AG04450 (cell line): Measurements from ENCODE around the gene DHRS3. TPM values are rescaled to one million over a fixed set of nuclear protein-coding genes. Genes with fewer than 3 reads are reported as not detected.
A peak's percentile ranks its signal among the peaks of the same experiment; 100 is the strongest.

Experiments
- CTCF ChIA-PET: fragments of 300-600, 350-600 bp; formaldehyde crosslinking; extraction: SDS; loops from one replicate; lab custom pipeline; 2022; ENCODE audit warnings: antibody characterized with exemption, inconsistent platforms; lab: Charles Lee
- POLR2A ChIA-PET: fragments of 350-600 bp; formaldehyde crosslinking; extraction: SDS; loops from one replicate; lab custom pipeline; 2021; ENCODE audit warnings: antibody characterized with exemption, inconsistent platforms; lab: Yijun Ruan, JAX
- DNase-seq: peaks from one replicate; pipeline ENCODE4 v3.0.0-alpha.2; 2011; ENCODE audit warnings: low read depth, low spot score
- H3K27ac ChIP-seq: one replicate; pipeline ENCODE4 v1.5.1; 2012; ENCODE audit warnings: low read depth, low read length, control low read depth
- H3K27me3 ChIP-seq: one replicate; pipeline ENCODE4 v1.6.0; 2012; ENCODE audit warnings: low read length; ENCODE audit not compliant: control insufficient read depth, insufficient read depth
- H3K4me3 ChIP-seq: 2 replicates; pipeline ENCODE4 v1.5.1; 2011; ENCODE audit warnings: mild to moderate bottlenecking, low read depth, low read length, control low read depth
- H3K9me3 ChIP-seq: 2 replicates; pipeline ENCODE4 v1.5.1; 2012; ENCODE audit warnings: low read length; ENCODE audit not compliant: control insufficient read depth, insufficient read depth
- CTCF ChIP-seq: IDR thresholded peaks from 2 replicates; pipeline ENCODE4 v1.5.1; 2011; ENCODE audit warnings: low read depth, low read length, control low read depth, inconsistent platforms
- polyA minus RNA-seq: library from RNA; depleted of rRNA, polyadenylated mRNA; stranded (reverse); fragments of >200 nt; gene quantifications from 2 replicates; pipeline ENCODE4 v1.2.3, GENCODE V29; 2011; rRNA and poly(A)+ RNA removed
- polyA plus RNA-seq: library from polyadenylated mRNA; depleted of rRNA; stranded (reverse); fragments of >200 nt; gene quantifications from 2 replicates; pipeline ENCODE4 v1.2.3, GENCODE V29; 2011; rRNA removed

Gene DHRS3
- polyA plus RNA-seq (42.3 and 50.5 TPM in 2 replicates), polyA minus RNA-seq (158 and 213 TPM in 2 replicates)

- POLR2A ChIA-PET, result interaction anchor here (0.6 to 4.9 kb wide), 15 partner anchors 17 to 498 kb away, joined by 3 to 34 read pairs (median 4); no protein-coding TSS in a partner anchor
- TF ChIP-seq CTCF, result no peak
- Histone ChIP-seq H3K27ac (peak within 1 kb of the TSS; percentile 86), H3K27me3 (peaks cover 2% of the 10 kb centered on the region), H3K4me3 (peak within 1 kb of the TSS; percentile 83), H3K9me3 (peaks cover 4% of the 10 kb centered on the region; the same call in 1 of the 2 replicates)
- no peak for DNase-seq
- CTCF ChIA-PET, result interaction anchor here (0.7 to 5.6 kb wide), 11 partner anchors 16 to 346 kb away, joined by 3 to 48 read pairs (median 8); no protein-coding TSS in a partner anchor
Observed at GRCh38 chr1:12617901-12618660, at the start of gene DHRS3. TSS of gene DHRS3 (minus strand) at chr1:12618210. CDS start at chr1:12617348, 862 bp downstream.

GRCh38 chr1:12666141-12666735, 48.2 kb upstream of the DHRS3 start:
- H3K27me3 ChIP-seq, result peaks cover 9% of the 10 kb centered on the region
- DNase-seq, result no peak
- TF ChIP-seq CTCF, result no peak
- POLR2A ChIA-PET, result no interaction called here
- H3K4me3 ChIP-seq, result no peak overlapping the region
- no peak overlapping the region for H3K27ac ChIP-seq
- no peaks in the 10 kb centered on the region for H3K9me3 ChIP-seq
- CTCF ChIA-PET, result no interaction called here

GRCh38 chr1:12665511-12665910, 47.5 kb upstream of the DHRS3 start:
- CTCF ChIA-PET, result no interaction called here

GRCh38 chr1:12662556-12662955, 44.5 kb upstream of the DHRS3 start:
- H3K4me3 ChIP-seq, result no peak overlapping the region
- DNase-seq, result no peak
- H3K9me3 ChIP-seq, result no peaks in the 10 kb centered on the region
- CTCF ChIA-PET, result interaction anchor here (0.5 to 4.8 kb wide), 4 partner anchors 349 to 514 kb away, joined by 3 to 131 read pairs (median 8); no protein-coding TSS in a partner anchor
- peaks cover 9% of the 10 kb centered on the region for H3K27me3 ChIP-seq
- POLR2A ChIA-PET, result no interaction called here
- TF ChIP-seq CTCF, result no peak
- no peak overlapping the region for H3K27ac ChIP-seq

More at GRCh38 chr1:12665511-12665910, 47.5 kb upstream of the DHRS3 start:
- no peaks in the 10 kb centered on the region for H3K9me3 ChIP-seq
- no peak overlapping the region for H3K27ac ChIP-seq
- H3K4me3 ChIP-seq, result no peak overlapping the region
- POLR2A ChIA-PET, result no interaction called here
- TF ChIP-seq CTCF, result no peak
- peaks cover 9% of the 10 kb centered on the region for H3K27me3 ChIP-seq
- no peak for DNase-seq
